GM12873 (cell line): ENCODE data around the gene ENPP7.

ENCODE experiments used
- TF ChIP-seq, protein P1 (sequence below): IDR thresholded peaks from 2 replicates; pipeline ENCODE4 v1.5.1; 2012; ENCODE audit warnings: low read depth, mild to moderate bottlenecking, moderate library complexity, low read length, control low read depth; ENCODE audit not compliant: insufficient read depth; ENCODE audit errors: missing control alignments

Gene ENPP7

DNA sequence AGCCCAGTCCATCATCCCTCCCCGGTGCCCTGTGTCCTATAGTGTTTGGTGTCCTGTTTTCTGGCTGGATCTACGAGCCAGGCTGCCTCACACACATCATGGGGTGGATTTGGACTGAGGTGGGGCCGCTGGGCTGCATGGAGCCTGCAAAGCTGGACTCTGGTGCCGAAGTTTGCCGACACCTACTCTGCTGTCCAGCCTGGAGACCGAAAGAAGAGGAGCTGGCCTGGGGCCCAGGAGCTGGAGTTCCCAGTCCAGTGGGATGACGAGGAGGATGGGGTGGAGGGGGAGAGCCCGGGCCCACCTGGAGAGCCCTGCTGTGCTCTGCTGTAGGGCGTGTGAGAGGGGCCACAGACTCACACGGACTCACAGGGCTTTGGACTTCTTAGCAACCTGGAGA, 40.3 kb upstream of the ENPP7 start:
- TF ChIP-seq, protein P1, sequence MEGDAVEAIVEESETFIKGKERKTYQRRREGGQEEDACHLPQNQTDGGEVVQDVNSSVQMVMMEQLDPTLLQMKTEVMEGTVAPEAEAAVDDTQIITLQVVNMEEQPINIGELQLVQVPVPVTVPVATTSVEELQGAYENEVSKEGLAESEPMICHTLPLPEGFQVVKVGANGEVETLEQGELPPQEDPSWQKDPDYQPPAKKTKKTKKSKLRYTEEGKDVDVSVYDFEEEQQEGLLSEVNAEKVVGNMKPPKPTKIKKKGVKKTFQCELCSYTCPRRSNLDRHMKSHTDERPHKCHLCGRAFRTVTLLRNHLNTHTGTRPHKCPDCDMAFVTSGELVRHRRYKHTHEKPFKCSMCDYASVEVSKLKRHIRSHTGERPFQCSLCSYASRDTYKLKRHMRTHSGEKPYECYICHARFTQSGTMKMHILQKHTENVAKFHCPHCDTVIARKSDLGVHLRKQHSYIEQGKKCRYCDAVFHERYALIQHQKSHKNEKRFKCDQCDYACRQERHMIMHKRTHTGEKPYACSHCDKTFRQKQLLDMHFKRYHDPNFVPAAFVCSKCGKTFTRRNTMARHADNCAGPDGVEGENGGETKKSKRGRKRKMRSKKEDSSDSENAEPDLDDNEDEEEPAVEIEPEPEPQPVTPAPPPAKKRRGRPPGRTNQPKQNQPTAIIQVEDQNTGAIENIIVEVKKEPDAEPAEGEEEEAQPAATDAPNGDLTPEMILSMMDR, result no peak

DNA sequence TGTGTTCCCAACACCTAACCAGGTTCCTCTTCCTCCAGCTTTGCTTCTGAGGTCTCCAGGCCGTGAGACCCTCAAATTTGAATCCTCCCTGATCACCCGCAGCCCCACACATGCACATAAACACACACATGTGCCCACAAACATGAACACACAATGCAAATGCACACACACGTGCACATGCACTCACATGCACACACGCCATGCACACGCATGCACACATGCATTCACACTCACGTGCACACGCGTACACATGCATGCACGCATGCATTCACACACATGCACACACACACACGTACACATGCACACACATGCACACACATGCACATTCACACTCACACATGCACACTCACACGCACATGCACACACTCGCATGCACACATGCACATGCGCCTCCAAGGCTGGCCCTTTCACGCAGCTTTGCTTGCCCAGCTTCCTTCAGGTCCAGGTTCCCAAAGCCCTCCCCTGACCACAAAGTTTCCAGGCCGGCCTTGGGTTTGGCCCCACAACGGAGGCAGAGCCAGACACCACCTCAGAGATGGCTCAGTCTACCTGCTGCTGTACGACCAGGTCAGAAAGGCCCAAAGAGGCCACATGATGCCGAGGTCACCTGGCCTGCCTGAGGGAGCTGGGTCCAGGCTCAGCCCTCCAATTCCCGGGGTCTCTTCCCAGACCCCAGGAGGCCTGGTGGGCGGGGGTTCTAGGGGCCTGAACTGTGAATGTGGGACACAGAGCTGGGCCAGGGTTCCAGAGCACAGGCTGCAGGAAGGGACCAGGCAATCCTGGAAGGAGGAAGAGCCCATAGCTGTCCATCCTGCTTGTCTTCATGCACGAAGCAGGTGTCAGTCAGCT, 39.5 kb upstream of the ENPP7 start:
- TF ChIP-seq, protein P1, result no peak

GRCh38 chr17:79691931-79692330, 38.8 kb upstream of the ENPP7 start:
- TF ChIP-seq, protein P1, result no peak

- TF ChIP-seq, protein P1, result no peak
Measured at GRCh38 chr17:79693419-79693818, 37.3 kb upstream of the ENPP7 start.

- TF ChIP-seq, protein P1, result no peak
Measured at GRCh38 chr17:79695293-79695790, 35.4 kb upstream of the ENPP7 start.

- TF ChIP-seq, protein P1, result no peak
Measured at GRCh38 chr17:79695797-79696609, 34.7 kb upstream of the ENPP7 start.

DNA sequence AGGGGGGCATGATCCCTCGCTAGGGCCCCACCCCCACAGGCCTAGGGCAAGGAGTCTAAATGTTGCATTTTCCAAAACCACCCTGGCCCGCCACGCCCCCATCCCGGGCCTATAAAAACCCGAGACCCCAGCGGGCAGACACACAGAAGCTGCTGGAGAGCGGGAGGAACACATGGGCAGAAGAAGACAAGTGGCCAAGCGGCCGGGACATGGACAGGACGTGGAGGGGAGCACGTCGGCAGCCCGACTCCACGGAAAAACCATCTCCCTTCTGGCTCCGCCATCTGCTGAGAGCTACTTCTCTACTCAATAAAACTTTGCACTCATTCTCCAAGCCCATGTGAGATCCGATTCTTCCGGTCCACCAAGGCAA, 34.1 kb upstream of the ENPP7 start:
- TF ChIP-seq, protein P1, result no peak
